ENCODE data around the gene SRPK3.

The SRPK3 gene

DNA sequence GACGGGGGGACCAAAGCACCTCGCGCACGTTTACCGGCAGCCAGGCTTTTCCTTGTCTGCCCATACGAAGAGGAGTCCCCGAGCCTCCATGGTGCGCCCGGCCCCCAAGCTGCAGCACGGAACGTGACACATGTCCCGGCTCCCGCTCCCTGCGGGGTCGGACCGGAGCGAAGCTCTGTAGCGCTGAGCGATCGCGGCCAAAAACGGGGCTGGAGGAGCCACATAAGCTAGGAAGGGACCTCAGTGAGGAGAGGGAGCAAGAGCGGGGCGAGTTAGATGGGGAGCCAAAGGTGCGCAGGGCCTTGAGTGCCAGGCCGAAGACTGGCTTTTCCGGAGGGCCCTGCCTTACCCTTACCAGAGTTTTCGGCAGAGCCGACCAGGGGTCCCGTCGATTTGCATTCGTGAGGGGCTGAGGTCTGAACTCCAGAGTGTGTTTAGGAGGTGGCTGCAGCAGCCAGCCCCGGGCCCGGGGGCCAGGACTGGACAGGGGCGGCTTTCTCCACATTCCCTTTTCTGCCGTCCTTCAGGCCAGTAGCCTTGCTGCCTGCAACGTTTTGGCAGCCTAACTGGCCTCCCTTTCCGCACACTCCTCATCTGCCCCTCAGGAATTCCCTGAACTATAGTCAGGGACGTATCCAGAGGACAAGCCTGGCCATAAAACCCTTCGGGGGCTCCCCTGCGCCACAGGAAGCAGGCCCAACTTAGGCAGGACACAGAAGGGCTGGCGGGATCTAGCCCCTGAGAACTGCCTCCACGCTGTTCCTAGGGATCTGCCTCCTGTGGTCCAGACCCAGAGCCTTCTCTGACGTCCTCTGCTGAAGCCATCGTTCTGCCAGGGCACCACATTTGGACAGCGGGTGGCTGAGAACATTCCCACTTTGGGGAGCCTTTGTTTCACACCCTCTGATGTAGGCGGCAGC lies 14.3 kb downstream of the SRPK3 start:
- Histone ChIP-seq H3K36me3 (peaks cover 36% of the 10 kb centered on the region), H3K4me1 (peaks cover 18% of the 10 kb centered on the region), H3K4me3 (ENCODE audit: low read depth, low read length) (peak overlapping the region; percentile 81), H3K27me3 (no peaks in the 10 kb centered on the region), H3K9me3 (no peaks in the 10 kb centered on the region)
- DNase-seq = no peak
- TF ChIP-seq, protein P1, sequence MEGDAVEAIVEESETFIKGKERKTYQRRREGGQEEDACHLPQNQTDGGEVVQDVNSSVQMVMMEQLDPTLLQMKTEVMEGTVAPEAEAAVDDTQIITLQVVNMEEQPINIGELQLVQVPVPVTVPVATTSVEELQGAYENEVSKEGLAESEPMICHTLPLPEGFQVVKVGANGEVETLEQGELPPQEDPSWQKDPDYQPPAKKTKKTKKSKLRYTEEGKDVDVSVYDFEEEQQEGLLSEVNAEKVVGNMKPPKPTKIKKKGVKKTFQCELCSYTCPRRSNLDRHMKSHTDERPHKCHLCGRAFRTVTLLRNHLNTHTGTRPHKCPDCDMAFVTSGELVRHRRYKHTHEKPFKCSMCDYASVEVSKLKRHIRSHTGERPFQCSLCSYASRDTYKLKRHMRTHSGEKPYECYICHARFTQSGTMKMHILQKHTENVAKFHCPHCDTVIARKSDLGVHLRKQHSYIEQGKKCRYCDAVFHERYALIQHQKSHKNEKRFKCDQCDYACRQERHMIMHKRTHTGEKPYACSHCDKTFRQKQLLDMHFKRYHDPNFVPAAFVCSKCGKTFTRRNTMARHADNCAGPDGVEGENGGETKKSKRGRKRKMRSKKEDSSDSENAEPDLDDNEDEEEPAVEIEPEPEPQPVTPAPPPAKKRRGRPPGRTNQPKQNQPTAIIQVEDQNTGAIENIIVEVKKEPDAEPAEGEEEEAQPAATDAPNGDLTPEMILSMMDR (IDR thresholded peaks at IDR 0.05; ENCODE audit: low read depth, low read length) = no peak

DNA sequence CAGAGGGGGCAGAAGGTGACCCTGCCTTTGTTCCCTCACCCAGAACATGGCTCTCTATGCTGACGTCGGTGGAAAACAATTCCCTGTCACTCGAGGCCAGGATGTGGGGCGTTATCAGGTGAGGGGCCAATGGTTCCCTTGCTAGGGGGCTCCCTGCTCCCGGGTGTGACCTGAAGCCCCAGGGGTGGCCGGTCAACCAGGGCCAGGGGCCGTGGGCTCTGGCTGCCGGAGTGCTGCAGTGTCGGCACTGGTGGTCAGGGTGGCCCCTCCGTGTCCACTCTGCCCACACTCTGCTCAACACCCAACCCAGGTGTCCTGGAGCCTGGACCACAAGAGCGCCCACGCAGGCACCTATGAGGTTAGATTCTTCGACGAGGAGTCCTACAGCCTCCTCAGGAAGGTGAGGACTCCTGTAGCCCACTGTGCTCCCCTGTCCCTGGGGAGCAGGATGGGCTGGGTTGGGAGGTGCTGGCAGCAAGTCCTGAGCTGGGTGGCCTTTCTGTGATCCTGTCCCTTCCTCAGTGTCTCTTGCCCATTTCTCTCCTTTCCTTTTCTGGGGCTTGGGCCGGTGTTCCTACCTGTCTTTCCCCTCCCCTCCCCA lies 16.7 kb downstream of the SRPK3 start:
- Histone ChIP-seq H3K27me3 (no peaks in the 10 kb centered on the region), H3K4me1 (peaks cover 5% of the 10 kb centered on the region), H3K36me3 (peaks cover 30% of the 10 kb centered on the region), H3K4me3 (ENCODE audit: low read depth, low read length) (no peak overlapping the region), H3K9me3 (no peaks in the 10 kb centered on the region)
- DNase-seq = no peak
- TF ChIP-seq, protein P1 (IDR thresholded peaks at IDR 0.05; ENCODE audit: low read depth, low read length) = no peak

DNA sequence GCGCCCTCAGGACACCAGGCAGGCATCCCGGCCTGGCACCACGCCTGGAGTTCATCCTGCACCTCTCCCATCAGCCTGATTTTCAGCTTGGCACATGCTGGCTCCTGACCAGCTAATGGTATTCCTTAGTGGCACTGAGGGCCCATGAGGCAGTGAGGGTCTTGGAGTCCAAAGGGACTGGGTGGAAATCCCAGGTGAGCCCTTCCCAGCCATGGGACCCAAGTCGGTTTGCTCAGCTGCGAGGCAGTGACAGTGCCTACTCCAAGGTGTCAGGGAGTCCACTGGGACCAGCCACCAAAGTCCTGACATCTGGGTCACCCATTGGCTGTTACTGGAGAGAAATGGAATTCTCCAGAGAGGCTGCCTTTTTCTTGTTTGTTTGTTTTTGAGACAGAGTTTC lies 18.5 kb downstream of the SRPK3 start:
- TF ChIP-seq, protein P1 (IDR thresholded peaks at IDR 0.05; ENCODE audit: low read depth, low read length) = no peak
- no peaks in the 10 kb centered on the region for H3K9me3 ChIP-seq
- H3K27me3 ChIP-seq = no peaks in the 10 kb centered on the region
- no peak for DNase-seq
- peaks cover 27% of the 10 kb centered on the region for H3K36me3 ChIP-seq
- H3K4me1 ChIP-seq = no peaks in the 10 kb centered on the region
- no peak overlapping the region for H3K4me3 ChIP-seq (ENCODE audit: low read depth, low read length)

DNA sequence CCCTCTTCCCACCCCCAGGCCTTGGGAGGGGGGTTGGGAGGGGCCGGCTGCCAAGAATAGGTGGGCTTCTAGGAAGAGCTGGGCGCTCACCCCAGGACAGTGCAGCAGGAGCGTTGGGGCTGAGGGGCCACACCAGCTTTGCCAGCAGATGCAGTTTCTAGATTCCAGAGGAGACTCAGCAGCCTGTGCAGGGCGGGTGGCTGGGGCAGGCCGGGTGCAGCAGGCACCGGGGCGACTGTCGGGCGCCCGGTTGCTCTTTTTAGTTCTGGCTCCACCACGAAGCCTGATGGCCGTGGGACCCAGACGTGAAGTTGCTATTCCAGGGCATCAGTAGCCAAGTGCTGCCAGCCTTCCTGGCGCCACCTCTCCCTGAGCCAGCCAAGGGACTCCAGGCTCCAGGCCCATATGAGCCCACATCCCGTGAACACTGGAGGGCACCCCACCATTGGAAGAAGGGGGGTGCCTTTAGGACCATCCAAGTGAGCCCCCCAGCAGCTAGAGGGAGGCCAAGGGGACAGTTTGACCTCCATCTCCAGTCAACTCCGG lies 19.4 kb downstream of the SRPK3 start:
- no peak for DNase-seq
- Histone ChIP-seq H3K4me3 (ENCODE audit: low read depth, low read length) (no peak overlapping the region), H3K36me3 (peaks cover 27% of the 10 kb centered on the region), H3K9me3 (no peaks in the 10 kb centered on the region), H3K27me3 (no peaks in the 10 kb centered on the region), H3K4me1 (no peaks in the 10 kb centered on the region)
- TF ChIP-seq, protein P1 (IDR thresholded peaks at IDR 0.05; ENCODE audit: low read depth, low read length) = no peak

DNA sequence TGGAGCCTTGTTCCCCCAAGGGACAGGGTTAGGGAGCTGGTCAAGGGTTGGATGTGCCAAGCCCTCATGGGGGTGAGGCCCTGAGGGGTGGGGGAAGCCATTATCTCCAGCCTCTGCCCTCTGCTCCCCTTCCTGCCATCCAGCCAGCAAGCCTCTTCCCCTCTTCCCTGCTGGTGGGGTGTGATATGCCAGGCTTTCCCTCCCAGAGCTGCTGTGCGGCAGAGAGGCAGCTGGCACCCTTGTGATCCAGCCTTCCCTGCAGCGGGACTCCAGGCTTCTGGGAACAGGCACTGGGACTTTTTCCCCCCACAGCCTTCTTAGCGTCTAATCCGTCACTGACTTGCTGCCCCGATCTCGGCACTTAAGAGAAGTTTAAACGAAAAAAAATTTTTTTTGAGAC lies 19.9 kb downstream of the SRPK3 start:
- H3K4me3 ChIP-seq (ENCODE audit: low read depth, low read length) = no peak overlapping the region
- peaks cover 27% of the 10 kb centered on the region for H3K36me3 ChIP-seq
- no peak for DNase-seq
- TF ChIP-seq, protein P1 (IDR thresholded peaks at IDR 0.05; ENCODE audit: low read depth, low read length) = no peak
- no peaks in the 10 kb centered on the region for H3K4me1 ChIP-seq
- H3K27me3 ChIP-seq = no peaks in the 10 kb centered on the region
- no peaks in the 10 kb centered on the region for H3K9me3 ChIP-seq

DNA sequence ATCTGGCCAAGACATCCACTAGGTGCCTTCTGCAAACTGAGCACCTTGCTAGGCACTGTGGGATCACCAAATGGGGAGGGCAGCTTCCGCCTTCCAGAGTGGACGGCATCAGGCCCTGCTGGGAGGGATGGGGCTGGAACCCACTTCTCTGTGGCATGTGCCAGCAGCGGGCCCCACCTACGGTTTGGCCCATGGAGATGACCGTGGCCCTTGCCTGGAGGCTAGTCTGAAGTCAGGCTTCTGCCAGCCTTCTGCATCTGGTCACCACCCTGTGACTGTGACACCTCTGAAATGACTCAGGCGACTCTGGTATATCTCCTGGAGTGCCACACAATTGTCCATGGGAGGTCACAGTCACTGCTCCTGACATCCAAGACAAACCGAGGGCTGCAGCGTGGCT lies 20.8 kb downstream of the SRPK3 start:
- TF ChIP-seq, protein P1 (IDR thresholded peaks at IDR 0.05; ENCODE audit: low read depth, low read length) = no peak
- peaks cover 18% of the 10 kb centered on the region for H3K36me3 ChIP-seq
- H3K9me3 ChIP-seq = no peaks in the 10 kb centered on the region
- H3K4me3 ChIP-seq (ENCODE audit: low read depth, low read length) = no peak overlapping the region
- H3K27me3 ChIP-seq = no peaks in the 10 kb centered on the region
- DNase-seq = no peak
- H3K4me1 ChIP-seq = no peaks in the 10 kb centered on the region

Data from BE2C (cell line).